ENCODE results near the gene KIF7. TPM values are rescaled to one million over a fixed set of nuclear protein-coding genes. Genes with fewer than 3 reads are reported as not detected.
A peak's percentile ranks its signal among the peaks of the same experiment; 100 is the strongest.

Gene KIF7
- total RNA-seq, 6 experiments from 2014 or later: 0.34 to 0.92 (median 0.48) TPM

GRCh38 chr15:89659295-89659694 is 4.0 kb upstream of the KIF7 start:
- intact Hi-C loops (cut with DNase I): no loop called here
- 64% methylated on average over 1 of the region's 2 CpGs for WGBS (ENCODE audit: insufficient coverage, low coverage, low lambda C conversion rate, missing lambda C conversion rate)
- Histone ChIP-seq H3K9me3 (no peaks in the 10 kb centered on the region), H3K36me3 (no peaks in the 10 kb centered on the region), H3K27me3 (no peaks in the 10 kb centered on the region), H3K4me1 (peaks cover 0 to 9% (median 0%) of the 10 kb centered on the region in 4 donors), H3K4me3 (no peak overlapping the region), H3K27ac (no peak overlapping the region)
- TF ChIP-seq CTCF (IDR thresholded peaks at IDR 0.05): no peak
- no peak for TF ChIP-seq POLR2A (IDR thresholded peaks at IDR 0.05)
- no peak for DNase-seq
- no peak for ATAC-seq

- WGBS (ENCODE audit: insufficient coverage, low coverage, low lambda C conversion rate, missing lambda C conversion rate): 86% methylated on average over 5 of the region's 5 CpGs
- ATAC-seq (no peak), DNase-seq (no peak)
- peaks cover 0 to 9% (median 0%) of the 10 kb centered on the region in 4 donors for H3K4me1 ChIP-seq
- H3K4me3 ChIP-seq: no peak overlapping the region
- H3K27me3 ChIP-seq: no peaks in the 10 kb centered on the region
- no peaks in the 10 kb centered on the region for H3K36me3 ChIP-seq
- TF ChIP-seq CTCF (IDR thresholded peaks at IDR 0.05) (no peak), POLR2A (IDR thresholded peaks at IDR 0.05) (no peak)
- no peak overlapping the region for H3K27ac ChIP-seq
- no peaks in the 10 kb centered on the region for H3K9me3 ChIP-seq
- intact Hi-C loops (cut with DNase I): no loop called here
Measured at GRCh38 chr15:89657686-89658200, 2.5 kb upstream of the KIF7 start.

- H3K27me3 ChIP-seq: no peaks in the 10 kb centered on the region
- TF ChIP-seq CTCF (IDR thresholded peaks at IDR 0.05): no peak
- TF ChIP-seq POLR2A (IDR thresholded peaks at IDR 0.05): no peak
- ATAC-seq: no peak
- no peaks in the 10 kb centered on the region for H3K9me3 ChIP-seq
- no peak overlapping the region for H3K4me3 ChIP-seq
- H3K27ac ChIP-seq: no peak overlapping the region
- 75% methylated on average over 6 of the region's 7 CpGs for WGBS (ENCODE audit: insufficient coverage, low coverage, low lambda C conversion rate, missing lambda C conversion rate)
- H3K36me3 ChIP-seq: no peaks in the 10 kb centered on the region
- intact Hi-C loops (cut with DNase I): no loop called here
- peaks cover 0 to 9% (median 0%) of the 10 kb centered on the region in 4 donors for H3K4me1 ChIP-seq
- DNase-seq: no peak
Measured at GRCh38 chr15:89656116-89656815, 999 bp upstream of the KIF7 start.

- Histone ChIP-seq H3K27ac (no peak overlapping the region), H3K9me3 (no peaks in the 10 kb centered on the region), H3K27me3 (no peaks in the 10 kb centered on the region), H3K4me1 (peaks cover 0 to 9% (median 0%) of the 10 kb centered on the region in 4 donors), H3K4me3 (peak overlapping the region; percentile 48 to 53 (median 48)), H3K36me3 (no peaks in the 10 kb centered on the region)
- DNase-seq (no peak), ATAC-seq (no peak)
- TF ChIP-seq CTCF (IDR thresholded peaks at IDR 0.05) (no peak), POLR2A (IDR thresholded peaks at IDR 0.05) (no peak)
- intact Hi-C loops (cut with DNase I): no loop called here
- 50% methylated on average over 6 of the region's 14 CpGs for WGBS (ENCODE audit: insufficient coverage, low coverage, low lambda C conversion rate, missing lambda C conversion rate)
Measured at GRCh38 chr15:89654301-89654761, 936 bp downstream of the KIF7 start.
